Ovary (tissue), 9 donors: ENCODE results near the gene F2RL2. TPM values are rescaled to one million over a fixed set of nuclear protein-coding genes. Genes with fewer than 3 reads are reported as not detected.

Experiments used
- DNase-seq, 5 donors: peaks; one replicate each; pipeline ENCODE4 v3.0.0-alpha.2; 2019 to 2020
- H3K27ac ChIP-seq, 2 donors: fragments of 200-600 bp; one replicate each; pipeline versions ENCODE4 v1.5.1 to v1.8.0; 2019 to 2022
- H3K27me3 ChIP-seq: fragments of 200-600 bp; one replicate; pipeline ENCODE4 v1.8.0; 2022
- H3K36me3 ChIP-seq: fragments of 200-600 bp; sonication (generic); one replicate; pipeline ENCODE4 v1.5.1; 2019
- H3K4me1 ChIP-seq: one replicate; pipeline ENCODE4 v1.8.1; 2013; ENCODE audit warnings: mild to moderate bottlenecking, moderate library complexity; ENCODE audit not compliant: insufficient read depth
- H3K4me3 ChIP-seq: fragments of 200-600 bp; sonication (generic); one replicate; pipeline ENCODE4 v1.5.1; 2017
- H3K9me3 ChIP-seq, 2 donors: fragments of 200-600 bp in 1 of 2; sonication (generic) in 1 of 2; one replicate each; pipeline versions ENCODE4 v1.5.1 to v1.8.1; 2013 to 2019; ENCODE audit warnings: mild to moderate bottlenecking in 1 of 2, moderate library complexity in 1 of 2
- CTCF ChIP-seq, 3 donors: fragments of 450-650 bp in 2 of 3; fragments of 200-600 bp in 1 of 3; IDR thresholded peaks; one replicate each; pipeline versions ENCODE4 v1.5.1 to v1.8.0; 2016 to 2022; ENCODE audit warnings: antibody characterized with exemption in 3 of 3, mild to moderate bottlenecking in 1 of 3
- EP300 ChIP-seq: sonication (generic); formaldehyde crosslinking; IDR thresholded peaks from one replicate; pipeline ENCODE4 v1.6.1; 2017; ENCODE audit warnings: antibody characterized with exemption
- POLR2A ChIP-seq: fragments of 450-650 bp; IDR thresholded peaks from one replicate; pipeline ENCODE4 v1.6.1; 2017; ENCODE audit warnings: antibody characterized with exemption, mild to moderate bottlenecking, moderate library complexity
- WGBS, 3 donors: extraction: QIAGEN DNeasy Blood & Tissue Kit in 1 of 3; methylation state at CpG; one replicate each; pipeline versions ENCODE4 v1.1.5 to v1.1.7; 2013 to 2017; 5-methylcytosine and 5-hydroxymethylcytosine counted together
- intact Hi-C, 4 donors: fragments of 100-400 bp; cut with DNase I; formaldehyde crosslinking; loops; one replicate each; pipeline versions ENCODE4 v1.11.0 to v1.15.1; 2022 to 2023
- polyA plus RNA-seq, 2 donors: library from polyadenylated mRNA; stranded (reverse); fragments of 200-250 nt in 1 of 2; fragments of 350-450 nt in 1 of 2; fragmentation: Illumina TruSeq in 1 of 2; extraction: RNeasy Lipid Tissue Mini Kit (QIAGEN cat#74804) in 1 of 2; gene quantifications; one replicate each; pipeline ENCODE4 v1.2.3, GENCODE V29; 2013 to 2014
- total RNA-seq, 7 donors: library from RNA; depleted of rRNA in 2 of 7; stranded (reverse); fragments of >200 nt in 2 of 7; fragmentation: NEBNext Ultra II Directional in 3 of 7; extraction: Animal tissue kit (Norgen Biotek cat#: 25700) in 3 of 7; gene quantifications; one replicate each; pipeline versions ENCODE4 v1.1.0 to v1.2.4, GENCODE V29; 2016 to 2023
- donor health status: DM: no; HTN: no; CAD: no; lungs with moderate emphysema.
- donor health status: DM: no; HTN: no; CAD: no.
- donor health status: Bipolar disorder and iron deficiency.
- donor health status: DM: yes; HTN: yes; CAD: no.
- donor health status: DM: no; HTN: no; CAD: no.
- donor health status: DM: yes; HTN: yes; CAD: no.

Gene F2RL2
- total and polyA plus RNA-seq, 9 donors = 0.06 to 0.97 (median 0.15) TPM; not detected in 4

- H3K4me1 ChIP-seq = no peaks in the 10 kb centered on the region
- H3K9me3 ChIP-seq = no peaks in the 10 kb centered on the region
- 19 to 28% (median 22%) methylated on average over 6 of the region's 6 CpGs for WGBS, 3 donors
- H3K4me3 ChIP-seq = no peak overlapping the region
- TF ChIP-seq POLR2A (no peak), CTCF (IDR thresholded peaks at IDR 0.05) (no peak), EP300 (no peak)
- intact Hi-C loops = no loop called here
- H3K36me3 ChIP-seq = no peaks in the 10 kb centered on the region
- H3K27me3 ChIP-seq = no peaks in the 10 kb centered on the region
- no peak for DNase-seq
- no peak overlapping the region for H3K27ac ChIP-seq
These were observed 34.6 kb upstream of the F2RL2 start for GRCh38 chr5:76657683-76658311.

GRCh38 chr5:76657091-76657490, 33.9 kb upstream of the F2RL2 start:
- Histone ChIP-seq H3K36me3 (no peaks in the 10 kb centered on the region), H3K9me3 (no peaks in the 10 kb centered on the region), H3K4me3 (no peak overlapping the region), H3K4me1 (no peaks in the 10 kb centered on the region), H3K27me3 (no peaks in the 10 kb centered on the region), H3K27ac (no peak overlapping the region)
- no peak for DNase-seq
- 92 to 93% (median 92%) methylated on average over 3 of the region's 3 CpGs for whole genome bisulfite sequencing, 3 donors
- intact Hi-C loops = no loop called here
- TF ChIP-seq CTCF (IDR thresholded peaks at IDR 0.05) = no peak

GRCh38 chr5:76652809-76653414, 29.7 kb upstream of the F2RL2 start:
- WGBS, 3 donors = 87 to 88% (median 88%) methylated on average over 3 of the region's 3 CpGs
- H3K9me3 ChIP-seq = no peaks in the 10 kb centered on the region
- intact Hi-C loops = no loop called here
- no peak overlapping the region for H3K4me3 ChIP-seq
- no peak for DNase-seq
- no peak overlapping the region for H3K27ac ChIP-seq
- TF ChIP-seq EP300 (no peak), POLR2A (no peak), CTCF (IDR thresholded peaks at IDR 0.05) (no peak)
- H3K27me3 ChIP-seq = no peaks in the 10 kb centered on the region
- no peaks in the 10 kb centered on the region for H3K36me3 ChIP-seq
- H3K4me1 ChIP-seq = no peaks in the 10 kb centered on the region

- H3K36me3 ChIP-seq = no peaks in the 10 kb centered on the region
- TF ChIP-seq EP300 = no peak
- no peak for TF ChIP-seq POLR2A
- TF ChIP-seq CTCF (IDR thresholded peaks at IDR 0.05) = no peak
- DNase-seq = no peak
- no peak overlapping the region for H3K4me3 ChIP-seq
- H3K27me3 ChIP-seq = no peaks in the 10 kb centered on the region
- intact Hi-C loops = no loop called here
- 95 to 97% (median 95%) methylated on average over 2 of the region's 2 CpGs for WGBS, 3 donors
- no peaks in the 10 kb centered on the region for H3K9me3 ChIP-seq
- H3K4me1 ChIP-seq = no peaks in the 10 kb centered on the region
- H3K27ac ChIP-seq = no peak overlapping the region
These were observed 25.9 kb upstream of the F2RL2 start for GRCh38 chr5:76649140-76649539.
